Activated CD8-positive, alpha-beta memory T cell treated with anti-CD3 and anti-CD28 coated beads, Interleukin-2, amount 50 U/mL, for 4 hours (primary cell): Measurements from ENCODE around the gene ZGPAT.

Source experiments
- DNase-seq: peaks from one replicate; pipeline ENCODE4 v3.0.0-alpha.2; 2020

ZGPAT gene

DNA sequence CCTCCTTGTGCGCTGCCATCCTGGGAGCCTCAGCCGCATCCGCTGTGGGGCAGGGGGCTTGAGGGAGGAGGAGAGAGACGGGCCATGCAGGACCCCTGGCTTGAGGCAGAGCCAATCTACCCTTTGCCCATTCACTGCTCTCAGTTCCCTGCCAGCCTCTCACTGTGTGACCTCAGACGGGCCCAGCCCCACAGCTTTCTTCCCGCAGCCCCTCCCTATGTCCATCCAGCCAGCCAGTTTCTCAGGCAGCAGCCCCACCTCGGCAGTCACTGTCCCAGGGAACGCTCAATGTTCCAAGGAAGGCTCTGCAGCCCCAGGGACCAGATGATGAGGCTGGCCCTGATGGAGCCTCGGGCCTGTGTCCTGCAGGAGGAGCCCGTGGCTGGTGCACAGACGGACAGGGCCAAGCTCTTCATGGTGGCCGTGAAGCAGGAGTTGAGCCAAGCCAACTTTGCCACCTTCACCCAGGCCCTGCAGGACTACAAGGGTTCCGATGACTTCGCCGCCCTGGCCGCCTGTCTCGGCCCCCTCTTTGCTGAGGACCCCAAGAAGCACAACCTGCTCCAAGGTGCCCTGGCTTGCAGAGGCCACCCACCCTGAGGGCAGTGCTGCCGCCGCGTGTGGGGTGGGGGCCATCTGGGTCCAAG, 15.3 kb upstream of the ZGPAT start:
- no peak for DNase-seq

DNA sequence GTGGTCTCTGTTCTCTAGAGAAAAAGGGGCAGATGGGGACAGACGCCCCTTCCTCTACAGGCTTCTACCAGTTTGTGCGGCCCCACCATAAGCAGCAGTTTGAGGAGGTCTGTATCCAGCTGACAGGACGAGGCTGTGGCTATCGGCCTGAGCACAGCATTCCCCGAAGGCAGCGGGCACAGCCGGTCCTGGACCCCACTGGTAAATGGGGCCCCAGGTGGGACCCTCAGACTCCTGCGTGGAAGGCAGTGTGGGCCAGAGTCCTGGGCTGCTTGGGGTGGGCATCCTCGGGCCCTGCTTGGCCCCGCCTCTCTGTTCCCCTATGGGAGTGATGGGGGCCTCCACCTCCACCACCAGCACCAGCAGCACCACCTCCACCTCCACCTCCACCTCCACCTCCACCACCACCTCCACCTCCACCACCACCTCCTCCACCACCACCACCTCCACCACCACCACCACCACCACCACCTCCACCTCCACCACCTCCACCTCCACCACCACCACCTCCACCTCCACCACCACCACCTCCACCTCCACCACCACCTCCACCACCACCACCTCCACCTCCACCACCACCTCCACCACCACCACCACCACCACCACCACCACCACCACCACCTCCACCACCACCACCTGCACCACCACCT, 14.6 kb upstream of the ZGPAT start:
- DNase-seq, result no peak

DNA sequence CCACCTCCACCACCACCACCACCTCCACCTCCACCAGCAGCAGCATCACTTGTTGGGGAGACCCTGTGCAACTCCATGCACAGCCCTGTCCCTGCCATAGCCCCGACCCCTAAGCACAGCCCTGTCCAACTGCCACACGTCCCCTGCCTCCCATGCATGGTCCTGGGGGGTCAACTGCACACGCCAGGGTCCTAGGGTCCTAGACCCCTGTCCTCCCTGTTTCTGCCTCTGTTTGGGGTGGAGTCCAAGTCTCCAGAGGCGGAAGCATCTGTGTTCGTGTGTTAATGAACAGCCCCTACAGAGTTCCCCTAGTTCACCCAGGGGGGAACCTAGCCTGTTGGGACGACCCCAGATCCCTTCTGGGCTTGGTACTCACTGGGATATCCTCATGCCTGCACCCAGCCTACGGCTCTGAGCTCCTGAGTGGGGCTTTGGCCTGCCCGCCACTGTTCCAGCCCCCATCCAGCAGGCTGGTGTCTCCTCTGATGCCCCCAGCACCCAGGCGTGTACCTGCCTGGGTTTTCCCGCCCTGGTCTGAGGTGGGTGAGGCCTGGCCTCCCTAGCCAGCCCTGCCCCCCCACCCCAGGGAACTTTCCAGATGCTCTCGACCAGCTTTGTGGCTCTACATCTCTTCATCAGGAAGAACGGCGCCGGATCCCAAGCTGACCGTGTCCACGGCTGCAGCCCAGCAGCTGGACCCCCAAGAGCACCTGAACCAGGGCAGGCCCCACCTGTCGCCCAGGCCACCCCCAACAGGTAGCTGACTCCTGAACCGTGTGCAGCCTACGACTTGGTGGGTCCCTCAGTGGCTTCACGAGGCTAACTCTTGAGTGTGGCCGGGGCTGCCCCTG, 13.9 kb upstream of the ZGPAT start:
- no peak for DNase-seq

DNA sequence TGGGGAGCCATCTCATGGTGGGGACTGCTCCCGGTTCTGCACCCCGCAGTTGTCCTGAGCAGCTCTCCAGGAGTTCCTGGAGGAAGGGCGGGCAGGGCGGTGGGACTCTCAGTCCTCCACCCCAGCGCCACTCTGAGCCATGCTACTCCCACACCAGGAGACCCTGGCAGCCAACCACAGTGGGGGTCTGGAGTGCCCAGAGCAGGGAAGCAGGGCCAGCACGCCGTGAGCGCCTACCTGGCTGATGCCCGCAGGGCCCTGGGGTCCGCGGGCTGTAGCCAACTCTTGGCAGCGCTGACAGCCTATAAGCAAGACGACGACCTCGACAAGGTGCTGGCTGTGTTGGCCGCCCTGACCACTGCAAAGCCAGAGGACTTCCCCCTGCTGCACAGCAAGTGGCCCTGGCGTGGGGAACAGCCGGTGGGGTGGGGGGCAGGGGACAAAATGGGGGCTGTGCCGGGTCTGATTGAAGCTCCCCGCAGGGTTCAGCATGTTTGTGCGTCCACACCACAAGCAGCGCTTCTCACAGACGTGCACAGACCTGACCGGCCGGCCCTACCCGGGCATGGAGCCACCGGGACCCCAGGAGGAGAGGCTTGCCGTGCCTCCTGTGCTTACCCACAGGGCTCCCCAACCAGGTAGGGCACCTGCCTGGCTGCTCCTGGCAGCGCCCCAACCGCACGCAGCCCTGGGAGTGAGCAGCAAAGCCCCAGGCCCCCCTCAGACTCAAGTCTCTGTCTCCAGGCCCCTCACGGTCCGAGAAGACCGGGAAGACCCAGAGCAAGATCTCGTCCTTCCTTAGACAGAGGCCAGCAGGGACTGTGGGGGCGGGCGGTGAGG, 13.0 kb upstream of the ZGPAT start:
- no peak for DNase-seq

DNA sequence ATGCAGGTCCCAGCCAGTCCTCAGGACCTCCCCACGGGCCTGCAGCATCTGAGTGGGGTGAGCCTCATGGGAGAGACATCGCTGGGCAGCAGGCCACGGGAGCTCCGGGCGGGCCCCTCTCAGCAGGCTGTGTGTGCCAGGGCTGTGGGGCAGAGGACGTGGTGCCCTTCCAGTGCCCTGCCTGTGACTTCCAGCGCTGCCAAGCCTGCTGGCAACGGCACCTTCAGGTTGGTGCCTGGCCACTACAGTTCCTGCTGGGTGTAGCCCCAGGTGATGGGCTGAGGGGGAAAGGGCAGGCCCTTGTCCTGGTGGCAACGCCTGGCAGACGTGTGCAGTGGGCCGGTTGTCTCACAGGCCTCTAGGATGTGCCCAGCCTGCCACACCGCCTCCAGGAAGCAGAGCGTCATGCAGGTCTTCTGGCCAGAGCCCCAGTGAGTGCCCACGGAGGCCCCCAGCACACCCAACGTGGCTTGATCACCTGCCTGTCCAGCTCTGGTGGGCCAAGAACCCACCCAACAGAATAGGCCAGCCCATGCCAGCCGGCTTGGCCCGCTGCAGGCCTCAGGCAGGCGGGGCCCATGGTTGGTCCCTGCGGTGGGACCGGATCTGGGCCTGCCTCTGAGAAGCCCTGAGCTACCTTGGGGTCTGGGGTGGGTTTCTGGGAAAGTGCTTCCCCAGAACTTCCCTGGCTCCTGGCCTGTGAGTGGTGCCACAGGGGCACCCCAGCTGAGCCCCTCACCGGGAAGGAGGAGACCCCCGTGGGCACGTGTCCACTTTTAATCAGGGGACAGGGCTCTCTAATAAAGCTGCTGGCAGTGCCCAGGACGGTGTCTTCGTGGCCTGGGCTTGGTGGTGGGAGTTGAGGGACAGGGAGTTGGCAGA, 12.2 kb upstream of the ZGPAT start:
- DNase-seq, result no peak

DNA sequence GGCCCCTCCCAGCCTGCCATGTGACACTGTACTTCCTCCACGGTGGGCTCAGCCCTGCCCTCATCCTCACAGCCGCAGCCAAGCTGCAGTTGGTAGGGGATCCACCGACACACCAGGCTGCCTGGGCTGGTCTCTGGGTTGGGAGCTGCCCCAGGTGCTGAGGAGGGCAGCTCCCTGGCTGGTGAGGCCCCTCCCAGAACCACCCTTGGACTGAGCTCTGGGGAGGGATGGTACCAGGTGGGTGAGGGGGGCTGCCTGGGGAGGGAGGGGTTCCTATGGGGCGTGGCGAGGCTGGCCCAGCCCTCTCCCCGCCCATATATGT, 11.6 kb upstream of the ZGPAT start:
- DNase-seq, result no peak

DNA sequence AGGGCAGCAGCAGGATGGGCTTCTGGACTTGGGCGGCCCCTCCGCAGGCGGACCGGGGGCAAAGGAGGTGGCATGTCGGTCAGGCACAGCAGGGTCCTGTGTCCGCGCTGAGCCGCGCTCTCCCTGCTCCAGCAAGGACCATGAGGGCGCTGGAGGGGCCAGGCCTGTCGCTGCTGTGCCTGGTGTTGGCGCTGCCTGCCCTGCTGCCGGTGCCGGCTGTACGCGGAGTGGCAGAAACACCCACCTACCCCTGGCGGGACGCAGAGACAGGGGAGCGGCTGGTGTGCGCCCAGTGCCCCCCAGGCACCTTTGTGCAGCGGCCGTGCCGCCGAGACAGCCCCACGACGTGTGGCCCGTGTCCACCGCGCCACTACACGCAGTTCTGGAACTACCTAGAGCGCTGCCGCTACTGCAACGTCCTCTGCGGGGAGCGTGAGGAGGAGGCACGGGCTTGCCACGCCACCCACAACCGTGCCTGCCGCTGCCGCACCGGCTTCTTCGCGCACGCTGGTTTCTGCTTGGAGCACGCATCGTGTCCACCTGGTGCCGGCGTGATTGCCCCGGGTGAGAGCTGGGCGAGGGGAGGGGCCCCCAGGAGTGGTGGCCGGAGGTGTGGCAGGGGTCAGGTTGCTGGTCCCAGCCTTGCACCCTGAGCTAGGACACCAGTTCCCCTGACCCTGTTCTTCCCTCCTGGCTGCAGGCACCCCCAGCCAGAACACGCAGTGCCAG, 11.0 kb upstream of the ZGPAT start, which contains the start of gene TNFRSF6B:
Gene TNFRSF6B, plus strand, starts transcription at position 25 of the 729 bp plus-strand sequence. Its CDS starts 116 bp downstream, at position 141.
- no peak for DNase-seq

DNA sequence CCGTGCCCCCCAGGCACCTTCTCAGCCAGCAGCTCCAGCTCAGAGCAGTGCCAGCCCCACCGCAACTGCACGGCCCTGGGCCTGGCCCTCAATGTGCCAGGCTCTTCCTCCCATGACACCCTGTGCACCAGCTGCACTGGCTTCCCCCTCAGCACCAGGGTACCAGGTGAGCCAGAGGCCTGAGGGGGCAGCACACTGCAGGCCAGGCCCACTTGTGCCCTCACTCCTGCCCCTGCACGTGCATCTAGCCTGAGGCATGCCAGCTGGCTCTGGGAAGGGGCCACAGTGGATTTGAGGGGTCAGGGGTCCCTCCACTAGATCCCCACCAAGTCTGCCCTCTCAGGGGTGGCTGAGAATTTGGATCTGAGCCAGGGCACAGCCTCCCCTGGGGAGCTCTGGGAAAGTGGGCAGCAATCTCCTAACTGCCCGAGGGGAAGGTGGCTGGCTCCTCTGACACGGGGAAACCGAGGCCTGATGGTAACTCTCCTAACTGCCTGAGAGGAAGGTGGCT, 10.4 kb upstream of the ZGPAT start:
- DNase-seq, result no peak

DNA sequence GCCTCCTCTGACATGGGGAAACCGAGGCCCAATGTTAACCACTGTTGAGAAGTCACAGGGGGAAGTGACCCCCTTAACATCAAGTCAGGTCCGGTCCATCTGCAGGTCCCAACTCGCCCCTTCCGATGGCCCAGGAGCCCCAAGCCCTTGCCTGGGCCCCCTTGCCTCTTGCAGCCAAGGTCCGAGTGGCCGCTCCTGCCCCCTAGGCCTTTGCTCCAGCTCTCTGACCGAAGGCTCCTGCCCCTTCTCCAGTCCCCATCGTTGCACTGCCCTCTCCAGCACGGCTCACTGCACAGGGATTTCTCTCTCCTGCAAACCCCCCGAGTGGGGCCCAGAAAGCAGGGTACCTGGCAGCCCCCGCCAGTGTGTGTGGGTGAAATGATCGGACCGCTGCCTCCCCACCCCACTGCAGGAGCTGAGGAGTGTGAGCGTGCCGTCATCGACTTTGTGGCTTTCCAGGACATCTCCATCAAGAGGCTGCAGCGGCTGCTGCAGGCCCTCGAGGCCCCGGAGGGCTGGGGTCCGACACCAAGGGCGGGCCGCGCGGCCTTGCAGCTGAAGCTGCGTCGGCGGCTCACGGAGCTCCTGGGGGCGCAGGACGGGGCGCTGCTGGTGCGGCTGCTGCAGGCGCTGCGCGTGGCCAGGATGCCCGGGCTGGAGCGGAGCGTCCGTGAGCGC, 9.8 kb upstream of the ZGPAT start:
- DNase-seq, result no peak

DNA sequence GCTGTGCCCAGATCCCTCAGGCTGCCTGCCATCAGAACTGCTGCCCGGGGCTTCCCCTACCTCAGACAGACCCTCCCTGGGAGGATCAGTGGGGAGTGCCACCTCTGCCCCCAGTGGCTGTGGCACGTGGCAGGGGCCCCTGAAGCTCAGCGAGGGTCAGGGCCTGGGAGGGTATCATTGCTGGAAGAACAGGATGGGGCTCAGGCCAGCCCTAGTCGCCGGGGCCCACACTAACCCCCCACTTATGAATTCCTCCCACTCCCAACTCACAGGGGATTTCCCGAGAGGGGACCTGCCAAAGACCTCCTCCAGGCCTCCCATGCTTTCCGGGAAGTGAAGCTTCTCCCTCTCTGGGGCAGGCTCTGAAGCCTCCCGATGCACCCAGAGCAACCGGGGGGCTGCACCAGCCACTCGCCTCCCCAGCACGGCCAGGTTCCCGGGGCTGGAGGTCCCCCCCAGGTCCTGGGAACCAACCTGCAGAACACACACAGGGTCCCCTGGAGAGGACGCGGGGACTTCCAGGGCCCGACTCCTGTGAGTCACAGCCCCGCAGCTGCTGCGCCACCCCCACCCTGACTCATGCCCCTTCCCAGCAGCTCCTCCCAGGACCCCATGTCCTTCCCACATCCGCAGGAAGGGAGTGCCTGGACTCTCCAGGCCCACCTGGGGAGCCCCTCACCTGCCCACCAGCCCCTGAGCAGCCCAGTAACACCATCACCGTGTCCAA, 8.9 kb upstream of the ZGPAT start:
- no peak for DNase-seq

DNA sequence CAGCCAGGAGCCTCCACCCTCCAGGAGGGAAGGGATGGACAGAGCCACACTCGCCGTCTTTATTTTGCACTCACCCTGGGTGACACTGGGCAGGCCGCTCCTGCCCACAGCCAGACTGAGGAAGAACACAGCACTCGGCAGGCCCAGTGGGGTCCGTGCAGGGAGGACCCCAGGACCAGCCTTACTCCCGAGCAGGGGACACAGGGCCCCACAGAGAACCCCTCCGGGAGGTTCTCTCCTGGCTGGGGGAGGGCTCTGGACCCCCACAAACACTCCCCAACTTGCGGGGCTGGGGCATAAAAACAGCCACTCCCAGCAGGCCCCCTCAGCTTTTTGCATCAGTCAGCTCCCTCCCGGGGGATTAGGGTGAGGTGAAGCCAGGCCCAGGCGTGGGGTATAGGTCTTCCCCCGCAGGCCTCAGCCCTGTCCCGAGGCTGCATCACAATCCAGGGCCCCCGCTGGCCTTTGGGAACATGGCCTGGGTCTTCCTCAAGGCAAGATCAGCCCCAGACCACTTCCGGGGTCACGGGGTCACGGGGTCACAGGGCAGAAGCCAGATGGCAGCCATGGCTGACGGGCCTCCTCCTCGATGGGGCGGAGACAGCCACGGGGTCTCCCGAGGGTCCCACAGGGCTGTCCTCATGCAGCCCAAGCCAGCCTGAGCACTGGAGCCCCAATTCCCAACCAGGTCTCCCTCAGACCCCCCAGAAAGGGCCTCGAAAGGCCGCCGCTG, 8.2 kb upstream of the ZGPAT start:
- DNase-seq, result no peak

DNA sequence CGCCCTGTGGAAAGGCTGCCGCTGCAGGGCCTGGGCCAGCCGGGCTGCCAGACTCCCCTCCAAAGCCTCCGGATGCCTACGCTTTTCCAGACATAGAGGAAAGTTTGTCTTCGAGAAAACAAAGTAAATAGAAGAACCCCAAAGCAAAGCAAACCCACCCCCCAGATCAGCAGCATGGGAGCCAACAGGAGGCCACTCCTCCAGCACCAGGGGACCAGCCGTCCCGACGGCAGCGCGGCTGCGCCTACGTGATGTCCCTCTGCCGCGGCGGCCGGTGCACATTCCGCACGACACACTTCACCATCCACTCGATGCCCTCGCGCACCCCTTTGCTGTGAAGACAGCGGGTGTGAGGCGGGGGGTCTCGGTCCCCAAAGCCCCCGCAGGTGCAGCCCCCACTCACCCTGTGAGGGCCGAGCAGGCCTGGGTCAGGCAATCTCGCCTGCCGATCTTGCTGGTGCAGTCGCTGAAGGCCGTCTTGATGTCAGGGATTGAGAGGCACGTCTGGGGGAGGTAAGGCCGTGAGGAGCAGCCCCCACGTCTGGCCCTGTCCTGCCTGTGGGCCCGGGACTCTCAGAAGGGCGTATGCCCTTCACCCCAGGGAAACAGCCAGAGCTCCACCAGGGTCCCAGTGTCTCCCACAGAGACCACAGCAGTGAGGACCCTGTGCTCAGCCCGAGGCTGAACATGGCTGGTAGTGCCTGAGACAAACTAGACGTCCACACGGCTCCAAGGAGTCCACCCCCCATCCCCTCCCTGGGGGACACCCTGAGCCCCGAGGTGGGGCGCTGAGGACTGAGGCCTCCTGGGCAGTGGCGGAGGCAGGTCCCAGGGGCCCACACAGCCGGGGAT, 7.4 kb upstream of the ZGPAT start:
- no peak for DNase-seq

DNA sequence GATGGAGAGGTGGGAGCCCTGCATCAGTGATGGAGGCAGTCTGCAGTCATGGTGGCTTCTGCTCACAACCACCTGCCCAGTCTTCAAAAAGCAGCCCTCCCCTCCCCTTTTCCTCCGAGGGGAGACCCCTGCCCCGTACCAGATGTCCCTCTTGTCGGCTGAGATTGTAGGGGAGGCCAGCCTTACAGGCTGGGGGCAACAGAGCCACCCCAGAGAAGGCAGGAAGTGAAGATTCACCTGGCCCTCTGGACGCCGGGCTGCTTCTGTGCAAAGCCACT, 6.8 kb upstream of the ZGPAT start:
- no peak for DNase-seq

DNA sequence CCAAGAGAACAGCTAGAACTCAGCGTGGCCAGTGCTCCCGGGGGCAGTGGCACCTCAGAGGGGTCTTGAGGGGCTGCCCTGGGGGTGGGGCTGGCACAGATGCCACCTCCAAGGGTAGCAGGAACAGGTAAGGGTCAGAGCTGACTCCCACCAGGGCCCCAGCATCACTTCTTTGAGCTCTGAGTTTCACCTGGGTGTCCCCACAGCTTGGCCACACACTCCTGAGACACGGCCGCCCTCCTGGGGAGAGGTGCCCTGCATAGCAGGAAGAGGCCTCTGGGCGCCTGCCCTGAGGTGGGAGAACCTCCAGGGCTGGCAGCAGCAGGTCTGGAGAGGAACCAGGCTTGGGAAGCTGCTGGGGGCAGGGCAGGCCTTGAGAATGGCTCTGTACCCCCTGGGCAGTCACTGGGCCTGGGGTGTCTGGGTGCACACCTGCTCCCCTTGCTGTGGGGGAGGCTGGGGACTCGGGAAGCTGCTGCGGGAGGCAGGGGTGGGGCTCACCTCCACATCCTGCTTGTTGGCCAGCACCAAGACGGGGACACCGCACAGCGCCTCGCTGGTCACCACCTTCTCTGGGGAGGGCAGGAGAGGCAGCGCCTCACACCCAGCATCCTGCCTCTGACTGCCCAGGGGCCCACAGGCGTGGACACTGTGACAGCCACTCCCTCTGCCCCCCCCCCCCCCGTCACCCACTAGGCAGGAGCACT, 6.4 kb upstream of the ZGPAT start:
- DNase-seq, result no peak

DNA sequence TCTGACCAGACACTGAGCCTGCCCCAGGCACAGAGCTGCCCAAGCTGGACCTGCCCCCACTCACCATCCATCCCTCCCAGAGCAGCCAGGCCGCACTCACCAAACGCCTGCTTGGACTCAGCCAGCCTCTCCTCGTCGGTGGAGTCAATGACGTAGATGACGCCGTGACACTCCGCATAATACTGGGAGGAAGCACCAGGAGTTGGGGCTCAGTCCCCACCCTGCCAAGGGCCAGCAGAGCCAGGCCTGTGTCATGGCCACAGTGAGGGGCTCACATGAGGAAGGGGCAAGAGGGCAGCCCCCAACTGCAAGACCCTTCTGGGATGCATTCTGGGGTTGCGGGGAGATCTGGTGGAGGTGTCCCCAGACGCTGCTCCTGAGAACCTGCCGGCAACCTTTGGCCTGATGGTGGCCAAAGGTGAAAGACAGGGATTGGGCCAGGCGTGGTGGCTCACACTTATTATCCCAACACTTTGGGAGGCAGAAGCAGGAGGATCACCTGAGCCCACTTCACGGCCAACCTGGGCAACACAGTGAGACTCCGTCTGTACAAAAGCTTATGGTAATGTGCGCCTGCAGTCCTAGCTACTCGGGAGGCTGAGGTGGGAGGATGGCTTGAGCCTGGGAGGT, 5.7 kb upstream of the ZGPAT start:
- DNase-seq, result no peak

DNA sequence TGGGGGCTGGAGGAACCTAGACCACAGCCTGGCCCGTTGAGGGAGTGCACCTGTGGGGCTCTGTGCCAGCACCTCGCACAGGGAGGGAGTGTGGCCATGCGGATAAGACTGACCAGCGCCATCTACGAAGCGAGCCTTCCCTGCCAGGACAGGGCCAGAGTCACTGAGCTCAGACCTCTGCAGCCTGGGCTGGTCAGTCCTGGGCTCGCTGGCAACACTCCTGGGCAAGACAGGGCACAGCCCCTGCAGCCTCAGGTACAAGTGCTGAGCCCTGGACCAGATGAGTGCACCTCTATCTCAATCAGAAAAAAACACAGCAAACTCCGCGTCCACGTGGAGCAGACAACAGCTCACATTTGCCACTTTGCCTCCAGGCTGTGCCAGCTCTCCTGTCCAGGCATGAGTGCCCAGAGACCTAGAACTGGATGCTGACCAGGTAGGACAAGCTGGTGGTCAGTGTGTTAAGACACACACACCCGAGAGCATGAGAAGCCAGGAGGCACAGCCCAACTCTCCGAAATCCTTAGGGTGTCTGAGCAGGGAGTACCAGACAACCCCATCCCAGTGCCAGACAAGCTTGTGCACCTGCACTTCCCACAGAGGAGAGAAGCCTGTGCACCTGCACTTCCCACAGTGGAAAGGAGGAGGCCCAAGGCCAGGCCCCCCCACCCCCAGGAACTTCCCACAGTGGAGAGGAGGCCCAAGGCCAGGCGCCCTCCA, 4.9 kb upstream of the ZGPAT start:
- no peak for DNase-seq
